Thyroid gland (tissue), 4 donors: ENCODE measurements around the gene COX10. TPM values are rescaled to one million over a fixed set of nuclear protein-coding genes. Genes with fewer than 3 reads are reported as not detected.
"Not testable (repeated sequence)": the region's sequence is repeated elsewhere in the genome, so short reads cannot be mapped to it uniquely, and the experiment has no call there.

Experiments used
- DNase-seq, 2 donors: peaks; one replicate each; pipeline ENCODE4 v3.0.0-alpha.2; 2019
- H3K27ac ChIP-seq, 3 donors: fragments of 200-600 bp; sonication (generic); 1 replicate in 2 of 3; 2 replicates in 1 of 3; pipeline ENCODE4 v1.5.1; 2016 to 2019; ENCODE audit warnings: mild to moderate bottlenecking in 1 of 3, moderate library complexity in 1 of 3
- H3K27me3 ChIP-seq: fragments of 200-600 bp; sonication (generic); one replicate; pipeline ENCODE4 v1.5.1; 2019
- H3K36me3 ChIP-seq, 2 donors: fragments of 200-600 bp; sonication (generic); one replicate each; pipeline ENCODE4 v1.5.1; 2016 to 2019
- H3K4me1 ChIP-seq, 2 donors: fragments of 200-600 bp; sonication (generic); one replicate each; pipeline ENCODE4 v1.5.1; 2017 to 2019
- H3K4me3 ChIP-seq, 3 donors: fragments of 200-600 bp; sonication (generic); replicated peaks in 1 of 3; 1 replicate in 2 of 3; 2 replicates in 1 of 3; pipeline ENCODE4 v1.5.1; 2016; ENCODE audit warnings: mild to moderate bottlenecking in 1 of 3
- H3K9me3 ChIP-seq: fragments of 200-600 bp; sonication (generic); one replicate; pipeline ENCODE4 v1.5.1; 2017
- CTCF ChIP-seq, 6 experiments: fragments of 200-600 bp in 3 of 6; fragments of 450-650 bp in 3 of 6; sonication (generic) in 3 of 6; IDR thresholded peaks; one replicate each; pipeline ENCODE4 v1.5.1; 2016 to 2019; ENCODE audit warnings: antibody characterized with exemption in 6 of 6, mild to moderate bottlenecking in 2 of 6, inconsistent platforms in 1 of 6, moderate library complexity in 1 of 6
- POLR2A ChIP-seq, 2 donors: fragments of 450-650 bp; IDR thresholded peaks; one replicate each; pipeline ENCODE4 v1.6.1; 2017; ENCODE audit warnings: antibody characterized with exemption in 2 of 2, mild to moderate bottlenecking in 2 of 2, moderate library complexity in 1 of 2
- WGBS, 2 donors: methylation state at CpG; one replicate each; pipeline ENCODE4 v1.1.5; 2017; 5-methylcytosine and 5-hydroxymethylcytosine counted together
- intact Hi-C: fragments of 100-400 bp; cut with DNase I; formaldehyde crosslinking; loops from one replicate; pipeline ENCODE4 v1.15.1; 2023
- total RNA-seq, 4 donors: library from RNA; depleted of rRNA; stranded (reverse); fragments of >200 nt; gene quantifications; one replicate each; pipeline ENCODE4 v1.2.3, GENCODE V29; 2016

Gene COX10
- total RNA-seq, 4 donors from 2014 or later = 33.1 to 43.5 (median 34.5) TPM

DNA sequence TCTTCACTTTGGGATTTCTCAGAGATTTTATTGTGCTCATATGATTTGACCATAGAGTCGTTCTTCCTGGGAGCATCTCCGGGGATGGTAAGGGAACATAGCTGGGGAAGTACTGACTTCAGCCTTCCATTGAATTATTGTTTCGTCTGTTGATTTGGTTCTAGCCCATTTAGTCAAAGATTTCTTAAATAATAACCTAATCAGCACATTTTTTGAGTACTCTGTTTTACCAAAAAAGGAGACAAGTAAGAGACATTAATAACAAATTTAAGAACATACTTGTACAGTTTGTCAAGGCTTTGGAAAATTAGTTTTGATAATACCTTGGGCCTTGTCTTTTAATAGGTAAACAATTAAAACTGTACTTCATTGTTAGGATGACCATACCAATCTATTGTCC lies 89.4 kb downstream of the COX10 start:
- intact Hi-C loops = no loop called here
- no peak overlapping the region for H3K27ac ChIP-seq
- WGBS, 2 donors = 79 to 95% methylated on average over 3 of the region's 3 CpGs
- DNase-seq = no peak
- no peaks in the 10 kb centered on the region for H3K9me3 ChIP-seq
- no peaks in the 10 kb centered on the region for H3K36me3 ChIP-seq
- no peaks in the 10 kb centered on the region for H3K4me1 ChIP-seq
- no peaks in the 10 kb centered on the region for H3K27me3 ChIP-seq
- no peak overlapping the region for H3K4me3 ChIP-seq
- no peak for TF ChIP-seq CTCF (IDR thresholded peaks at IDR 0.05)

DNA sequence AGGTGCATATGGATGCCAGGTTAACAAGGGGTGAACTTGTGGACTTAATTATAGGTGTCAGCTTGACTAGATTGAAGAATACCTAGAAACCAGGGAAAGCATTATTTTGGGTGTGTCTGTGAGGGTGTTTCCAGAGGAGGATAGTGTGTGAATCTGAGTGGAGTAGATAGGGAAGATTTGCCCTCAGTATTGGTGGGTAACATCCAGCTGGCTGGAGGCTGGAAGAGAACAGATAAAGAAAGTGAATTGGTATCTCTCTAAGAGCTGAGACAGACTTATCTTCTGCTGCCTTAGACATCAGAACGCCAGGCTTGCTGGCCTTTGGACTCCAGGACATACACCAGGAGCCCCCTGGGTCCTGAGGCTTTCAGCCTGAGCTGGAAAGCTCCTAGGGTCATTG lies 92.1 kb downstream of the COX10 start:
- intact Hi-C loops = no loop called here
- no peaks in the 10 kb centered on the region for H3K4me1 ChIP-seq

DNA sequence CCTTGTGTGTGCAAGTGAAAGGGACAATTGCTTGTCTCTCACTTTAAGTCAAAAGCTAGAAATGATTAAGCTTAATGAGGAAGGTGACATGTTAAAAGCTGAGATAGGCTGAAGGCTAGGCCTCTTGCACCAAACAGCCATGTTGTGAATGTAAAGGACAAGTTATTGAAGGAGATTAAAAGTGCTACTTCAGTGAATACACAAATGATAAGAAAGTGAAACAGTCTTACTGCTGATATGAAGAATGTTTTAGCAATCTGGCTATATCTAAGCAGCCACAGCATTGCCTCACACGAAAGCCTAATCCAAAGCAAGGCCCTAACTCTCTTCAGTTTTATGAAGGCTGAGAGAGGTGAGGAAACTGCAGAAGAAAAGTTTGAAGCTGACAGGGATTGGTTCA lies 96.3 kb downstream of the COX10 start:
- WGBS, 2 donors = 93% methylated on average over 1 of the region's 1 CpG
- Histone ChIP-seq H3K27ac (no peak overlapping the region), H3K9me3 (no peaks in the 10 kb centered on the region), H3K27me3 (no peaks in the 10 kb centered on the region), H3K36me3 (no peaks in the 10 kb centered on the region), H3K4me3 (no peak overlapping the region), H3K4me1 (no peaks in the 10 kb centered on the region)
- intact Hi-C loops = no loop called here
- TF ChIP-seq CTCF (IDR thresholded peaks at IDR 0.05) (no peak), POLR2A (IDR thresholded peaks at IDR 0.05) (no peak)
- DNase-seq = no peak

More for the DNA sequence above, 92.1 kb downstream of the COX10 start:
- 71 to 92% methylated on average over 1 of the region's 1 CpG for WGBS, 2 donors
- DNase-seq = no peak
- H3K4me3 ChIP-seq = no peak overlapping the region
- H3K27me3 ChIP-seq = no peaks in the 10 kb centered on the region
- no peaks in the 10 kb centered on the region for H3K9me3 ChIP-seq
- TF ChIP-seq CTCF (IDR thresholded peaks at IDR 0.05) (no peak), POLR2A (IDR thresholded peaks at IDR 0.05) (no peak)
- H3K27ac ChIP-seq = no peak overlapping the region
- H3K36me3 ChIP-seq = no peaks in the 10 kb centered on the region

DNA sequence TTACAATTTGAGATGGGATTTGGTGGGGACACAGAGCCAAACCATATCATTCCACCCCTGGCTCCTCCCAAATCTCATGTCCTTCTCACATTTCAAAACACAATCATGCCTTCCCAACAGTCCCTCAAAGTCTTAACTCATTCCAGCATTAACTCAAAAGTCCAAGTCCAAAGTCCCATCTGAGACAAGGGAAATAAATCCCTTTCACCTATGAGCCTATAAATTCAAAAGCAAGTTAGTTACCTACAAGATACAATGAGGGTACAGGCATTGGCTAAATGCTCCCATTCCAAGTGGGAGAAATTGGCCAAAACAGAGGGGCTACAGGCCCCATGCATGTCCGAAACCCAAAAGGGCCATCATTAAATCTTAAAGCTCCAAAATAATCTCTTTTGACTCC lies 98.5 kb downstream of the COX10 start:
- WGBS, 2 donors = 100% methylated on average over 1 of the region's 1 CpG
- H3K4me1 ChIP-seq, intact Hi-C loops: not testable (repeated sequence)

DNA sequence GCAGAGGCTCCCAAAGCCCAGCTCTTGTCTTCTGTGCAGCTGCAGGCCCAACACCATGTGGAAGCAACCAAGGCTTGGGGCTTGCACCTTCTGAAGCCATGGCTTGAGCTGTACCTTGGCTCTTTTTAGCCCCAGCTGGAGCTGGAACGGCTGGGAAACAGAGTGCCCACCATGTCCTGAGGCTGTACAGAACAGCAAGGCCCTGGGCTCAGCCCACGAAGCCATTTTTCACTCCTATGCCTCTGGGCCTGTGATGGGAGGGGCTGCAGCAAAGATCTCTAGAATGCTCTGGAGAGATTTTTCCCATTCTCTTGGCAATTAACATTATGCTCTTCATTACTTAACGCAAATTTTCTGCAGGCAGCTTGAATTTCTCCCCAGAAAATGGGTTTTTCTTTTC lies 99.3 kb downstream of the COX10 start:
- no peak for DNase-seq
- H3K4me1 ChIP-seq = no peaks in the 10 kb centered on the region
- no peak overlapping the region for H3K27ac ChIP-seq
- intact Hi-C loops = no loop called here
- no peaks in the 10 kb centered on the region for H3K36me3 ChIP-seq
- H3K27me3 ChIP-seq = no peaks in the 10 kb centered on the region
- H3K9me3 ChIP-seq = no peaks in the 10 kb centered on the region
- TF ChIP-seq POLR2A (IDR thresholded peaks at IDR 0.05) = no peak
- TF ChIP-seq CTCF (IDR thresholded peaks at IDR 0.05) = no peak
- 97% methylated on average over 2 to 3 of the region's 3 CpGs for WGBS, 2 donors
- H3K4me3 ChIP-seq = no peak overlapping the region

More for the DNA sequence above, 98.5 kb downstream of the COX10 start:
- not testable (repeated sequence) for H3K4me3 ChIP-seq, H3K9me3 ChIP-seq, H3K27ac ChIP-seq, H3K36me3 ChIP-seq, DNase-seq, H3K27me3 ChIP-seq

GRCh38 chr17:14169287-14169686 lies 100.0 kb downstream of the COX10 start:
- no peaks in the 10 kb centered on the region for H3K36me3 ChIP-seq
- intact Hi-C loops = no loop called here
- no peak overlapping the region for H3K4me3 ChIP-seq
- no peaks in the 10 kb centered on the region for H3K9me3 ChIP-seq
- no peaks in the 10 kb centered on the region for H3K4me1 ChIP-seq
- DNase-seq = no peak
- H3K27ac ChIP-seq = no peak overlapping the region
- 92 to 94% methylated on average over 2 of the region's 2 CpGs for WGBS, 2 donors
- no peaks in the 10 kb centered on the region for H3K27me3 ChIP-seq
- no peak for TF ChIP-seq CTCF (IDR thresholded peaks at IDR 0.05)
- TF ChIP-seq POLR2A (IDR thresholded peaks at IDR 0.05) = no peak
